SH-SY5Y (cell line): ENCODE results near the gene SP140L.

ENCODE experiments used
- GATA2 ChIP-seq: IDR thresholded peaks from 2 replicates; pipeline ENCODE4 v1.6.1; 2011; ENCODE audit warnings: mild to moderate bottlenecking, low read depth, low read length
- GATA3 ChIP-seq: IDR thresholded peaks from 2 replicates; pipeline ENCODE4 v1.6.1; 2011; ENCODE audit warnings: low read depth, mild to moderate bottlenecking, low read length, moderate library complexity

DNA sequence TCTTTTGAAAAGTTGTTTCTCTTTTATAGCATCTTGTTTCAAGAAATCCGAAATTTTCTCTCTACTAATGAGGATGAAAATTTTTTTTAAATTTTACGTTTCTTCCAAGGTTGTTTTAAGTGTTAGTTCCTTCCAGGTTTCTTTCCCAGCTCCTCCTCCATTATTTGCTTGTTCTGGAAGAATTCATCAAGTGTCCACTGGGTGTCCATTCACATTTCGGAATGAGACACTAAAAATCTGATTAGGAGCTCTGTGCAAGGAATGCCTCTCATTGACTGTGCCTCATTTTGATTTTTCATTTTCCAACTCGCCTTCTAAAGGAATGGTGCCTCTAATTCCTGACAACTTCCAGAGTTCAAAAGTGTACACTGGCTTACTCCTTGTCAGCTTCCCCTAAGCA, 95.2 kb downstream of the SP140L start:
- TF ChIP-seq GATA2, result no peak
- no peak for TF ChIP-seq GATA3
